Mesothelial cell of epicardium (in vitro differentiated cells): ENCODE measurements around the gene CEP192. TPM values are rescaled to one million over a fixed set of nuclear protein-coding genes. Genes with fewer than 3 reads are reported as not detected.

Experiments
- DNase-seq, 2 experiments: peaks; one replicate each; pipeline ENCODE4 v3.0.0; 2021; ENCODE audit warnings: low spot score in 2 of 2; ENCODE audit not compliant: unreplicated experiment in 2 of 2
- H3K27ac Mint-ChIP-seq: 2 replicates; pipeline ENCODE4 v1.8.0; 2021; ENCODE audit warnings: mixed read lengths
- H3K27me3 Mint-ChIP-seq: 2 replicates; pipeline ENCODE4 v1.8.0; 2021; ENCODE audit warnings: low read depth, mixed read lengths
- H3K36me3 Mint-ChIP-seq: 2 replicates; pipeline ENCODE4 v1.8.0; 2021; ENCODE audit warnings: mixed read lengths
- H3K4me1 Mint-ChIP-seq: 2 replicates; pipeline ENCODE4 v1.8.0; 2021; ENCODE audit warnings: mixed read lengths
- H3K4me3 Mint-ChIP-seq: 2 replicates; pipeline ENCODE4 v1.8.0; 2021; ENCODE audit warnings: mild to moderate bottlenecking, moderate library complexity, mixed read lengths
- H3K9me3 Mint-ChIP-seq: 2 replicates; pipeline ENCODE4 v1.8.0; 2021; ENCODE audit warnings: mixed read lengths
- CTCF ChIP-seq: fragments of 200-600 bp; sonication (generic); IDR thresholded peaks from one replicate; pipeline ENCODE4 v1.5.0; 2021; ENCODE audit warnings: antibody characterized with exemption; ENCODE audit not compliant: unreplicated experiment
- total RNA-seq: library from RNA; stranded (reverse); gene quantifications from 3 replicates; pipeline ENCODE4 v1.2.1, GENCODE V29; 2021

CEP192 gene
- total RNA-seq, 1 donor from 2014 or later: 34.6 TPM

GRCh38 chr18:13151656-13152055, 160.5 kb downstream of the CEP192 start:
- DNase-seq: no peak
- H3K9me3 Mint-ChIP-seq: peaks cover 24% of the 10 kb centered on the region
- H3K4me3 Mint-ChIP-seq: no peak overlapping the region
- H3K27me3 Mint-ChIP-seq: peaks cover 32% of the 10 kb centered on the region
- no peak for TF ChIP-seq CTCF
- H3K36me3 Mint-ChIP-seq: peaks cover 4% of the 10 kb centered on the region
- no peaks in the 10 kb centered on the region for H3K4me1 Mint-ChIP-seq
- H3K27ac Mint-ChIP-seq: no peak overlapping the region

GRCh38 chr18:13158428-13158827, 167.3 kb downstream of the CEP192 start:
- TF ChIP-seq CTCF: no peak
- no peak overlapping the region for H3K4me3 Mint-ChIP-seq
- H3K27me3 Mint-ChIP-seq: peaks cover 4% of the 10 kb centered on the region
- peaks cover 11% of the 10 kb centered on the region for H3K36me3 Mint-ChIP-seq
- no peak overlapping the region for H3K27ac Mint-ChIP-seq
- H3K9me3 Mint-ChIP-seq: peaks cover 47% of the 10 kb centered on the region
- no peaks in the 10 kb centered on the region for H3K4me1 Mint-ChIP-seq
- DNase-seq: no peak

- no peaks in the 10 kb centered on the region for H3K27me3 Mint-ChIP-seq
- DNase-seq: no peak
- H3K9me3 Mint-ChIP-seq: peaks cover 43% of the 10 kb centered on the region
- peak; percentile 82 for TF ChIP-seq CTCF
- no peak overlapping the region for H3K27ac Mint-ChIP-seq
- peaks cover 8% of the 10 kb centered on the region for H3K36me3 Mint-ChIP-seq
- no peaks in the 10 kb centered on the region for H3K4me1 Mint-ChIP-seq
- no peak overlapping the region for H3K4me3 Mint-ChIP-seq
Measured at GRCh38 chr18:13159579-13159978, 168.4 kb downstream of the CEP192 start.

DNA sequence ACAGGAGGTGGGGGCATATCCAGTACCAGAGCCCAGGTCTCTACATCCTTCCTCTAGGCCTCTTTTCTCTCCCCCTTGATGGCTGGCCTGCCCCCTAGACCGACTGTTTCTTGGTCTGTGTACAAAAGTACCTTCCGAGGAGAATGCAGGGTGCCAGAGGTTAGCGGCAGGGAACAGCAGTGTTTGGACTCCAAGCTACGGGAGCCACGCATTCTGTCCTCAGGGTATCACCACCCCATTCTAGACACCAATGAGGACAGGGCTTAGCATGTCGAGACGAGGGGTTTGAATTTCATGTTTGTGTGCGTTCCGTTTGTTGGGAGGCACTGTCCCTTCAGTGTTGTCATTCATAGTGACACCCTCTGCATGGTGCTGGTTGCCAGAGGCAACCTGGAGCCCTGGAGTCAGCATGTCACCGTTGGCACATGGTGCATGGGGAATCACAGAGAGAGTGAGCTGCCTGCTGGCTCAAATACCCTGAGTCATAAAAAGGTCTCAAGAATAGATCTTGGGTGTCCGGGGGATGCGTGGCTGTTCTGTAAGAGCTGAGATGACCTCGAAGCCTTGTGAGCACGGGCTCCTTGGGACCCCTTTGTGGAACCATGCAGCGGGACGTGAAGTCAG, 170.2 kb downstream of the CEP192 start:
- no peak for DNase-seq
- H3K27ac Mint-ChIP-seq: no peak overlapping the region
- no peaks in the 10 kb centered on the region for H3K27me3 Mint-ChIP-seq
- peaks cover 5% of the 10 kb centered on the region for H3K4me1 Mint-ChIP-seq
- H3K9me3 Mint-ChIP-seq: peaks cover 28% of the 10 kb centered on the region
- peaks cover 6% of the 10 kb centered on the region for H3K36me3 Mint-ChIP-seq
- no peak overlapping the region for H3K4me3 Mint-ChIP-seq
- TF ChIP-seq CTCF: no peak

DNA sequence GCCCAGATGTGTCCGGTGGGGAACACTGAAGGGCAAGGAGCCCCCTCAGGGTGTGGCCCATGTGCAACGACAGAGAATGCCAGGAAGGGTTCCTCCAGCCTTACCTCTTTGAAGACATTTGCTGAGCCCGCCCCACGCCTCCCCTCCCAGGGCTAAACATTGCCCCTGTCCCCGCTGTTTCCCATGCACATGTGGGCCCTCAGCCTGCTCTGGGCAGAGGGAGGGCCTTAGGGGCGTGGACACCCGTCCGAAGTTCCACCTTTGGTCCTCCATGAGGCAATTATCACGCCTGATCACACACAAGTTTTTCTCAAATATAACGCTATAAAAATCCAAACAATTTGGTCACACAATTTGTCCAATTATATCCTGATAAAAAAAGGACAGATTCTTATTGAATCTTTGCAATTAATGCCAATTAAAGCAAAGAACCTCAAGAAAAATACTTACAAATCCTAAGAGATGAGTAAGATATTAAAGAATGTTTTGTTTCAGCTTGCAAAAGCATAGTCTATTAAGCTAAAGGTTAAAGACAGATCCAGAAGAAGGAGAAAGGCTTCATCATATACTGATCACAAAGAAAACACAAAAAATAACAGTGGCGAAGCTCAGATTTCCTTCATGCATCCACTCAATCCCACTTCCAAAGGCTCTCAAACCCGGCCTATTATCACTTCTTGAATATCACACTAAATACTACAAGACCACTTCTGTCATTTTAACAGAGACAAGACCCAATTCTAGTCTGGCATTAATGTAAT, 172.2 kb downstream of the CEP192 start:
- peaks cover 31% of the 10 kb centered on the region for H3K9me3 Mint-ChIP-seq
- H3K36me3 Mint-ChIP-seq: peaks cover 5% of the 10 kb centered on the region
- no peaks in the 10 kb centered on the region for H3K27me3 Mint-ChIP-seq
- H3K27ac Mint-ChIP-seq: no peak overlapping the region
- peaks cover 5% of the 10 kb centered on the region for H3K4me1 Mint-ChIP-seq
- no peak for DNase-seq
- TF ChIP-seq CTCF: no peak
- no peak overlapping the region for H3K4me3 Mint-ChIP-seq
